HG03558 (cell line): ENCODE results near the gene KSR1.

Experiments
- ATAC-seq: cut with Tn5 transposase; IDR thresholded peaks from one replicate; pipeline ENCODE4 v1.9.1; 2021; ENCODE audit warnings: moderate number of reproducible peaks; ENCODE audit not compliant: unreplicated experiment; ENCODE audit errors: extremely low read depth

Gene KSR1

DNA sequence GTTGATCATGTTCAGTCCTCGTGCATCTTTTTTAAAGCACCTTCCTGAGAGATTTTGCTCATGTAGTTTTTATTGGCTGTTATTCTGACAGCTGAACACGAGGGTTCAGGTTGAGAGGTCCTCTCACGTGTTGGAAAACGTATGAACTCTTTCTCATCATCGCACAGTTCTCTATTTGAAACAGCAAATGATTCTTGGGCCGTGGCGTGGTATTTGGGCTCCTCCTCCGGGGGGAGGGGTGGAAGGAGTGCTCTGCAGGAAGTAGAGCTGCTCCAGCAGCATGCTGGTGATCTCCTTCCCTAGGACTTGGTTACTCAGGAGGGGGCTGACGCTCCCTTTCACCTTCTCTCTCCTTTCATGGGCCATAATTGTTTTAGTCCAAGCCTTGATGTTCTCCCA lies 70.4 kb downstream of the KSR1 start:
- ATAC-seq: no peak

GRCh38 chr17:27529230-27529796 lies 73.1 kb downstream of the KSR1 start:
- no peak for ATAC-seq

DNA sequence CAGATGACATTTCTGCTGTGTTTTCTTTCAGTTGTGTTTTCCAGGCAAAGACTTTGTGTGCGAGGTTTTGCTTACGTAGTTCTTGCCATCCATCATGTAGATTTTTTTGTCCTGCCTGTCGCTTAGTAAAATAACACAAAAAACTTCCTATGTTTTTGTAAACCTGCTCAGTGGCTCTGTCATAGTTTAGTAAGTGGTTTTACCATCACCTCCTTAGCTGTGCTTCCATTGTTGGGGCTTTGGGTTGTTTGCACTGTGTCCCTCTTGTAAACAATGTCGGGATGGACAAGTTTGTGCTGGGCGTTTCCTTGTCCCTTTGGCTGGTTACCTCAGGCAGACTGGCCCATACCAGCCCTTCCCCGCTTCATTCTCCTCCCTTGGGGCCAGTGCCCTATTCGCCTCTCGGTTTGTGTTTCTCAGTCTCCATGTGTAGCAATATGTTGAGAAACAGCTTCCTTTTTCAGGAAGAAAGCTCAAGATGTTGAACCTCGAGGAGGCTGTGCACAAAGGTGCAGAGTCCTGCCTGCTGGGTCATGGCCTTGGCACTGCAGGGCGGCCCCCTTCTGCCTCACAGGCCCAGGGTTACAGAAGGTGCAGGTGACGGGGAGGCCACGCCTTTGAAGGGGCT lies 74.6 kb downstream of the KSR1 start:
- ATAC-seq: no peak

DNA sequence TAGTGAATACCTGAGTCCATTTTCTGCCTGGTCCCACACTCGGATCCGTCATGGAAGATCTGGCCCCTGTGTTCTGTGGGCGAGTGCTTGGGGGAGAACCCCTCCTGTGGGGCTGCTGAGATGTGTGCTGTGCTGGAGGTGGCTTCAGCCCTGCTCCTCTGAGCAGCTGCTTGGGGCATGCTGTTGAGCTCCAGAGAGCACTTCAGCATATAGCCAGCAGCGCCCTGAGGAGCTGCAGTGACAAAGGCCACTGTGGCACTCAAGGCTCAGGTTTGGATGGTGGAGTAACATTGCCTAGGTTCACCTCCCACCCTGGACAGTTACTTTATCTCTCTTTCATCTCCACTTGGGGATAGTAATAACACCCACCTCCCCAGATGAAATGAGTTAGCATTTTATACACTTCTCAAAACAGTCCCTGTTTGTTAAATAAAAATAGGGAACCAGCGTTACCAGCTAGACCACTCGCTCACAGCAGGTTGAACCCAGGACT lies 75.3 kb downstream of the KSR1 start:
- ATAC-seq: no peak

GRCh38 chr17:27532269-27533263 lies 76.3 kb downstream of the KSR1 start:
- ATAC-seq: no peak

- no peak for ATAC-seq
These were observed 77.9 kb downstream of the KSR1 start for GRCh38 chr17:27533874-27534815.

DNA sequence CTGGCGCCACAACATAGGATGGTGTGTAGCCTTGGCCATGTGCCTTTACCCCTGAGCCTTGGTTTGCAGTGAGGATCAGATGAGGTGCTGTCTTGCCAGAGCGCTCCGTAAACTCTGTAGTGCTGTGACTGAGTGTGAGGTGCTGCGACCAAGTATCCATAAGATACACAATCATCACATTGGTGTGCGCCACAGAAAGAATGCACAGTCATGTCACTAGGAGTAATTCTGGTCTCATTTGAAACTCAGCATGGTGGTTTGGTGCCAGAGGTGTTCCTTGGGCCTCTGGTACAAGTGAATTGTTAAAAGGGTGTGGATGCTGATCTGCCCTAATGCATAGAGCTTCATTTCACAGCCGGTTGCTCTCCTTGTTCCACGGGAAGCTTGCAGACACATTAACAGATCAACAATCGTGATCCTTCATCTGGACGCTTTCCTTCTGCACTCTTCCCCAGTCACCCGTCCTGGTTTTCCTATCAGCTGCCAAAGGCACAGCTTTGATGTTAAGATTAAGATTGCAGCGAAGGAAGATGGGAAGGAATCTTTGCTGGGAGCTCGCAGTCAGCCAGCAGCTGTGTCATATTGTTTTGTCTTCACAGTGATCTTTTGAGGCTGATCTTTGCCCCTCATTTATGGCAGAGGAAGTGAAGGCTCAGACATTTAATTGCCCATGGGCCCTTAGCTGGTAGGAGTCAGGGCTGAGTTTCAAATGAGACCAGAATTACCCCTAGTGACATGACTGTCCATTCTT lies 79.1 kb downstream of the KSR1 start:
- no peak for ATAC-seq

- ATAC-seq: no peak
These were observed 79.7 kb downstream of the KSR1 start for GRCh38 chr17:27535975-27536374.

- ATAC-seq: no peak
These were observed 80.5 kb downstream of the KSR1 start for GRCh38 chr17:27536781-27537180.

DNA sequence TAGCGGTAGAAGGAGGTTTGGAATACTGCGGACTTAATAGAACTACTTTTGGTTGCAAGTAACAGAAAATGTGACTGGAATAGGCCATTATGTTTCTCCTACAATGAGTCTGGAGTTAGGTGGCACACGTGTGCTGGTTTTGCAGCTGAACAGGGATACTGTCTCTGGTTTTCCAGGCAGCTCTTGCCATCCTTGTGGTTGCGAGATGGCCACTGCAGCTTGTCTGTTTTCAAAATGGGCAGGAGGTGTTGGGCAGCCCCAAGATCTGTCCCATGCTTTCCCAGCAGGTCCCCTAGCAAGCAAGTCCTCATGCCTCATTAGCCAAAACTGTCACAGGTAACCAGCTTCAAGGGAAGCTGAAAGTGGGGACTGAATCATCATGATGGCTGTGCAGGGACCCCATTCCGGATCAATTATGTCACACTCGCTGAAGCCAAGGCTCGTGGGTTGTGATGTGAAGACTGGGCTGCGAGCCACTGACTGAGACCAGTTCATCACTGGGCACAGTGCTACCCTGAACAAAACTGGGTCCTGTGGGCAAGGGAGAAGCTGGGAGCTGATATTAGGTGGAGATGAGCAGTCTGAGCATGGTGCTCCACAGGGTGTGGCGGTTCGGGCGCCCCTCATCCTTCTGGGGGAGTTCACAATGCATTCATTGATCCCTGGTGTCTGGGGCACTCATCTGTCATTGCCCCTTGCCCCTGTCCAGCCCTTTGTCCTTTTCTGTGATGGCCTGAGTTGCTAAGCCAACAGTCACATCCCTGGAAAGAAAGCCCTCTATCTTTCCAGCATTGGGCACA lies 82.1 kb downstream of the KSR1 start:
- no peak for ATAC-seq

GRCh38 chr17:27539152-27539551 lies 82.9 kb downstream of the KSR1 start:
- ATAC-seq: no peak

- no peak for ATAC-seq
These were observed 83.6 kb downstream of the KSR1 start for GRCh38 chr17:27539794-27540317.

- ATAC-seq: no peak
These were observed 84.3 kb downstream of the KSR1 start for GRCh38 chr17:27540318-27541101.

- ATAC-seq: no peak
These were observed 85.2 kb downstream of the KSR1 start for GRCh38 chr17:27541301-27542023.

DNA sequence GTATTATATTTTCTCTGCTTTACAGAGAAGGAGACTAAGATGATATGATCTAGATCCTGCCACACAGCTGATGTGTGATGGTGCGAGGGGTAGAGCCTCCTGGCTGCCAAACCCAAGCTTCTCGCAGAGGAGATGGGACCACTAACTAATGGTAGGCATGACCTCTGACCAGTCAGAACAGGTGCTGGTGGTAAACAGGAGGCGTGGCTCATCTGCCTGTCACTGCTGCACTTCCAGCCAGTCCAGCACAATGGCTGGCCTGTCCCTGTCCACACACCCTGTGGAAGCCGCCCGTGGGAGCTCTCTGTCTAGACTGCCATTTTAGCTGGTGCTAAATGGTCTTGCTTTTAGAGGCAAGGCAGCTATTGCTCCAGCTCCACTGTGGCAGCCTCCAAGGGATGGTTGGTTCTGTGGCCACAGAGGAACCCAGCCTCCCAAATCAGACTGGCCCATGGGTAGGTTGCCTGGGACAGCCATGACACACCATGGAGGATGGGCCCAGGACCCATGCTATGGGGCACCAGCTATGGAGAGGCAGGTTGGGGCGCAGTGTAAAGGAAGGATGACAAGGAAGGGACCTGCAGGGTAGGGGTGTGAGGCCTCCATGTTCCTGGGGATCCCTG lies 86.7 kb downstream of the KSR1 start:
- ATAC-seq: no peak

DNA sequence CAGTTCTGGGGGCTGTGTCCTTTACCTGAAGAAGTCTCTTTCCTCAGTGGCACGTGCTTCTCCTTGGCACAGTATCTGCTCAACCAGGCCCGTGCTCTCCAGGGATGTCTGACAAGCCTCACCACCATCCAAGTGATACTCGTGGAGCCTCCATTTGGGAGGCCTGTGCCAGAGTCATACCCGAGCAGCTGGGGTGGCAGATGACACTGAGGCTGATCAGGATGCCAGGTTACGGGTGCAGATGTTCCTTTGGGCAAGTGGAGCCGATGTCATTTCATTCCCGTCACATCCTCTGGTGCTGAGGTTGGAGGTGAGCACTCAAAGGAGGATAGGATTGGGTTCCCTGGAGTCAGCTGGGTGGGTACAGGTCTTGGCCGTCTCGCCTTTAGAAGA lies 87.2 kb downstream of the KSR1 start:
- no peak for ATAC-seq
